Astrocyte (in vitro differentiated cells and primary cell): ENCODE results near the gene CFAP119. TPM values are rescaled to one million over a fixed set of nuclear protein-coding genes. Genes with fewer than 3 reads are reported as not detected.

Experiments used
- DNase-seq: peaks from one replicate; pipeline ENCODE4 v3.0.0-alpha.2; 2010; ENCODE audit warnings: low read depth
- FAIRE-seq: peaks from 2 replicates; lab custom pipeline; 2011; peaks lifted over from hg19 to GRCh38; lab: Jason Lieb, UNC
- H2AFZ ChIP-seq: 2 replicates; pipeline ENCODE4 v1.6.0; 2012; ENCODE audit warnings: low read depth, low read length, inconsistent platforms
- H3K27ac ChIP-seq: 2 replicates; pipeline ENCODE4 v1.5.1; 2011; ENCODE audit warnings: low read depth, low read length, inconsistent platforms
- H3K27me3 ChIP-seq: 2 replicates; pipeline ENCODE4 v1.6.0; 2011; ENCODE audit warnings: low read length, inconsistent platforms; ENCODE audit not compliant: insufficient read depth
- H3K36me3 ChIP-seq: 2 replicates; pipeline ENCODE4 v1.5.1; 2011; ENCODE audit warnings: low read length, inconsistent platforms; ENCODE audit not compliant: insufficient read depth
- H3K4me1 ChIP-seq: 2 replicates; pipeline ENCODE4 v1.5.1; 2011; ENCODE audit warnings: low read length, inconsistent platforms; ENCODE audit not compliant: insufficient read depth
- H3K4me2 ChIP-seq: 2 replicates; pipeline ENCODE4 v1.6.0; 2012; ENCODE audit warnings: low read length, inconsistent platforms
- H3K4me3 ChIP-seq: 2 replicates; pipeline ENCODE4 v1.5.1; 2011; ENCODE audit warnings: low read depth, mild to moderate bottlenecking, low read length, inconsistent platforms; ENCODE audit not compliant: insufficient read depth
- H3K79me2 ChIP-seq: 2 replicates; pipeline ENCODE4 v1.6.0; 2012; ENCODE audit warnings: mild to moderate bottlenecking, low read length, inconsistent platforms; ENCODE audit not compliant: insufficient read depth
- H3K9ac ChIP-seq: 2 replicates; pipeline ENCODE4 v1.6.0; 2012; ENCODE audit warnings: mild to moderate bottlenecking, low read length, inconsistent platforms
- H3K9me3 ChIP-seq: 2 replicates; pipeline ENCODE4 v1.5.1; 2012; ENCODE audit warnings: low read depth, mild to moderate bottlenecking, low read length, inconsistent platforms; ENCODE audit not compliant: insufficient read depth
- H4K20me1 ChIP-seq: 2 replicates; pipeline ENCODE4 v1.6.0; 2012; ENCODE audit warnings: low read length, inconsistent platforms; ENCODE audit not compliant: insufficient read depth
- H3K27ac Mint-ChIP-seq: one replicate; pipeline ENCODE4 v1.8.0; 2021; ENCODE audit warnings: mild to moderate bottlenecking, mixed read lengths; ENCODE audit not compliant: unreplicated experiment
- H3K27me3 Mint-ChIP-seq: one replicate; pipeline ENCODE4 v1.8.0; 2021; ENCODE audit warnings: low read depth, mixed read lengths; ENCODE audit not compliant: unreplicated experiment
- H3K36me3 Mint-ChIP-seq: one replicate; pipeline ENCODE4 v1.8.0; 2021; ENCODE audit warnings: low read depth, mixed read lengths; ENCODE audit not compliant: unreplicated experiment
- H3K4me1 Mint-ChIP-seq: one replicate; pipeline ENCODE4 v1.8.0; 2021; ENCODE audit warnings: low read depth, mixed read lengths; ENCODE audit not compliant: unreplicated experiment
- H3K4me3 Mint-ChIP-seq: one replicate; pipeline ENCODE4 v1.8.0; 2021; ENCODE audit warnings: mild to moderate bottlenecking, moderate library complexity, mixed read lengths; ENCODE audit not compliant: unreplicated experiment
- H3K9me3 Mint-ChIP-seq: one replicate; pipeline ENCODE4 v1.8.0; 2021; ENCODE audit warnings: mild to moderate bottlenecking, mixed read lengths; ENCODE audit not compliant: unreplicated experiment
- CTCF ChIP-seq: IDR thresholded peaks from 2 replicates; pipeline ENCODE4 v1.5.1; 2011; ENCODE audit warnings: low read depth, mild to moderate bottlenecking, inconsistent platforms, low read length, moderate library complexity; ENCODE audit not compliant: insufficient read depth
- EZH2 ChIP-seq: IDR thresholded peaks from 2 replicates; pipeline ENCODE4 v1.6.1; 2012; ENCODE audit warnings: mild to moderate bottlenecking, low read length, inconsistent platforms; ENCODE audit not compliant: insufficient read depth
- total RNA-seq: library from RNA; stranded (reverse); gene quantifications from 2 replicates; pipeline ENCODE4 v1.2.1, GENCODE V29; 2021

CFAP119 gene
- total RNA-seq, 1 donor from 2014 or later: 4.0 TPM

DNA sequence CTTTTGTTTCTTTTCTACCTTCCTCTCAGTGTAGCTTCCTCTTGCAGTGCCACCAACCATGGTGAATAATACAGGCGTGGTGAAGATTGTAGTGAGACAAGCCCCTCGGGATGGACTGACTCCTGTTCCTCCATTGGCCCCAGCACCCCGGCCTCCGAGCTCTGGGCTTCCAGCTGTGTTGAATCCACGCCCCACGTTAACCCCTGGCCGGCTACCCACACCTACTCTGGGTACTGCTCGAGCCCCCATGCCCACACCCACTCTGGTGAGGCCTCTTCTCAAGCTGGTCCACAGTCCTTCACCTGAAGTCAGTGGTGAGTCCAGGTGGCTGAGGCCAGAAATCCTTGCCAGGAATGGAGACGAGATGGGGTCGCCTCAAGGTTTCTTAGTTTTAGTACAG lies 38.9 kb downstream of the CFAP119 start:
- Mint-ChIP-seq H3K9me3 (no peaks in the 10 kb centered on the region), H3K4me1 (no peaks in the 10 kb centered on the region), H3K27ac (no peak overlapping the region), H3K36me3 (peaks cover 44% of the 10 kb centered on the region), H3K27me3 (no peaks in the 10 kb centered on the region), H3K4me3 (no peak overlapping the region)
- no peak for TF ChIP-seq EZH2
- no peak for TF ChIP-seq CTCF
- Histone ChIP-seq H3K9me3 (no peaks in the 10 kb centered on the region), H3K4me3 (no peak overlapping the region), H4K20me1 (peaks cover 84% of the 10 kb centered on the region), H3K9ac (no peak overlapping the region), H3K27me3 (no peaks in the 10 kb centered on the region), H2AFZ (no peak overlapping the region), H3K27ac (no peak overlapping the region), H3K4me2 (no peak overlapping the region), H3K36me3 (peaks cover 57% of the 10 kb centered on the region), H3K4me1 (no peaks in the 10 kb centered on the region), H3K79me2 (peaks cover 69% of the 10 kb centered on the region)
- FAIRE-seq (no peak), DNase-seq (no peak)

DNA sequence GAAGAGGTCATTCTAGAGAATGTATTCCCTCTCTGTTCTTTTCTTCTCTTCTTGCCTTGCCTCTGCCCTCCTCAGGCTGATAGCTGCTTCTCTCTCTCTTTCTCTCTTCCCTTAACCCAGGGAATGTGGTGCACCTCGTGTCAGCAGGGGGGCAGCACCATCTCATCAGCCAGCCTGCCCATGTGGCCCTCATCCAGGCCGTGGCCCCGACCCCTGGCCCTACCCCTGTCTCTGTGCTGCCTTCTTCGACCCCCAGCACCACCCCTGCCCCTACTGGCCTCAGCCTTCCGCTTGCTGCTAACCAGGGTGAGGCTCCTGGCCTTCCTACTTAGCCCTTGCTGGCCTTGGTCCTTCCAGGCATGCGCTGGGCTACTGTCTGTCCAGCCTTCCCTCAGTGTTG lies 39.4 kb downstream of the CFAP119 start:
- H3K4me3 ChIP-seq: no peak overlapping the region
- TF ChIP-seq CTCF (no peak), EZH2 (no peak)
- DNase-seq (no peak), FAIRE-seq (no peak)
- H3K4me1 ChIP-seq: no peaks in the 10 kb centered on the region
- H3K36me3 ChIP-seq: peaks cover 59% of the 10 kb centered on the region
- peaks cover 72% of the 10 kb centered on the region for H3K79me2 ChIP-seq
- H3K27ac ChIP-seq: no peak overlapping the region
- Mint-ChIP-seq H3K4me3 (no peak overlapping the region), H3K27ac (no peak overlapping the region), H3K4me1 (no peaks in the 10 kb centered on the region), H3K27me3 (no peaks in the 10 kb centered on the region), H3K9me3 (no peaks in the 10 kb centered on the region), H3K36me3 (peaks cover 44% of the 10 kb centered on the region)
- no peak overlapping the region for H3K9ac ChIP-seq
- no peaks in the 10 kb centered on the region for H3K9me3 ChIP-seq
- H2AFZ ChIP-seq: no peak overlapping the region
- no peak overlapping the region for H3K4me2 ChIP-seq
- no peaks in the 10 kb centered on the region for H3K27me3 ChIP-seq
- H4K20me1 ChIP-seq: peaks cover 86% of the 10 kb centered on the region

- H3K79me2 ChIP-seq: peaks cover 72% of the 10 kb centered on the region
- FAIRE-seq: no peak
- no peak overlapping the region for H3K4me3 Mint-ChIP-seq
These were observed 40.3 kb downstream of the CFAP119 start for GRCh38 chr16:30721606-30722005.

More at GRCh38 chr16:30721606-30722005, 40.3 kb downstream of the CFAP119 start:
- H2AFZ ChIP-seq: no peak overlapping the region
- Mint-ChIP-seq H3K36me3 (peaks cover 47% of the 10 kb centered on the region), H3K27me3 (no peaks in the 10 kb centered on the region), H3K9me3 (no peaks in the 10 kb centered on the region), H3K4me1 (no peaks in the 10 kb centered on the region), H3K27ac (no peak overlapping the region)
- no peak overlapping the region for H3K27ac ChIP-seq
- H3K4me3 ChIP-seq: no peak overlapping the region
- no peaks in the 10 kb centered on the region for H3K9me3 ChIP-seq
- TF ChIP-seq CTCF (no peak), EZH2 (no peak)
- H4K20me1 ChIP-seq: peaks cover 86% of the 10 kb centered on the region
- no peaks in the 10 kb centered on the region for H3K27me3 ChIP-seq
- no peaks in the 10 kb centered on the region for H3K4me1 ChIP-seq
- H3K36me3 ChIP-seq: peaks cover 67% of the 10 kb centered on the region
- no peak overlapping the region for H3K4me2 ChIP-seq
- DNase-seq: no peak
- H3K9ac ChIP-seq: no peak overlapping the region
